PFSK-1 (cell line): ENCODE data around the gene KIAA0825.

Experiments
- POLR2AphosphoS5 ChIP-seq: IDR thresholded peaks from 2 replicates; pipeline ENCODE4 v1.6.1; 2012; ENCODE audit warnings: low read depth, mild to moderate bottlenecking, control low read depth, low read length, moderate library complexity
- TAF1 ChIP-seq: IDR thresholded peaks from 2 replicates; pipeline ENCODE4 v1.6.1; 2012; ENCODE audit warnings: low read length, control low read depth, borderline replicate concordance; ENCODE audit not compliant: insufficient read depth
- TF ChIP-seq, protein P1 (sequence below), 2 experiments: IDR thresholded peaks; 2 replicates each; pipeline versions ENCODE4 v1.6.1 to v1.8.0; 2011 to 2012; ENCODE audit warnings: low read depth in 2 of 2, low read length in 2 of 2, control low read depth in 1 of 2, inconsistent platforms in 1 of 2, mild to moderate bottlenecking in 1 of 2, moderate library complexity in 1 of 2; ENCODE audit not compliant: insufficient read depth in 1 of 2

DNA sequence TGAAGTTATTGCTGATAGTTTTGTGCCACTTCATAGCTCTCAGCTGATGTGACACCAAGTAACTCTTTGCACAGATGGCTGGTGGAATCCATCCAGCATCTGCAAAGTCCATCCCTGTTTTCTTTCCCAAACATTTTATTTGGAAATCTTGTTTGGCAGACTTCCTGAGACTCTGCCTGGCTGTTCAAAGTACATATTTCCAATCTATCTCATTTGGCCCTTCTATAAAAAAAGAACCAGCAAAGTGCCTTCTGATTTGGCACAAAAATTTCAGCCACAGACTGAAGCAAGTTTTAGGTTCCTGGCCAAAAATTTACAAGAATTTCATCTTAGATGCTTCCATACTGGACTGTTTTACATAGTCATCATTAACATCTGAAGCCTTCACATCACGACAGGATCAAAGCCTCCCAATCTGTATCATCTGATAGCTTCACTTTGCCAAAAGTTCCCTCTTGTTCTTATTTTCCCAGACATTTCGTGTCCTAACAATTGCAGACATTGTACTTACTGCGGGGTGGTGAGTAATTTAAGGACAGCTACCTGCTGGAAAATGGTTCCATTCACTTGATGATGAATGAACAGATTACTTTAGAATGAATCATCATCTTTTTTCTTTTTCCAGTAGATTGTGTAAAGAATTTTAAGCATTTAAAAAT is 377.3 kb downstream of the KIAA0825 start:
- TF ChIP-seq POLR2AphosphoS5 (no peak), TAF1 (no peak)
- TF ChIP-seq, protein P1, sequence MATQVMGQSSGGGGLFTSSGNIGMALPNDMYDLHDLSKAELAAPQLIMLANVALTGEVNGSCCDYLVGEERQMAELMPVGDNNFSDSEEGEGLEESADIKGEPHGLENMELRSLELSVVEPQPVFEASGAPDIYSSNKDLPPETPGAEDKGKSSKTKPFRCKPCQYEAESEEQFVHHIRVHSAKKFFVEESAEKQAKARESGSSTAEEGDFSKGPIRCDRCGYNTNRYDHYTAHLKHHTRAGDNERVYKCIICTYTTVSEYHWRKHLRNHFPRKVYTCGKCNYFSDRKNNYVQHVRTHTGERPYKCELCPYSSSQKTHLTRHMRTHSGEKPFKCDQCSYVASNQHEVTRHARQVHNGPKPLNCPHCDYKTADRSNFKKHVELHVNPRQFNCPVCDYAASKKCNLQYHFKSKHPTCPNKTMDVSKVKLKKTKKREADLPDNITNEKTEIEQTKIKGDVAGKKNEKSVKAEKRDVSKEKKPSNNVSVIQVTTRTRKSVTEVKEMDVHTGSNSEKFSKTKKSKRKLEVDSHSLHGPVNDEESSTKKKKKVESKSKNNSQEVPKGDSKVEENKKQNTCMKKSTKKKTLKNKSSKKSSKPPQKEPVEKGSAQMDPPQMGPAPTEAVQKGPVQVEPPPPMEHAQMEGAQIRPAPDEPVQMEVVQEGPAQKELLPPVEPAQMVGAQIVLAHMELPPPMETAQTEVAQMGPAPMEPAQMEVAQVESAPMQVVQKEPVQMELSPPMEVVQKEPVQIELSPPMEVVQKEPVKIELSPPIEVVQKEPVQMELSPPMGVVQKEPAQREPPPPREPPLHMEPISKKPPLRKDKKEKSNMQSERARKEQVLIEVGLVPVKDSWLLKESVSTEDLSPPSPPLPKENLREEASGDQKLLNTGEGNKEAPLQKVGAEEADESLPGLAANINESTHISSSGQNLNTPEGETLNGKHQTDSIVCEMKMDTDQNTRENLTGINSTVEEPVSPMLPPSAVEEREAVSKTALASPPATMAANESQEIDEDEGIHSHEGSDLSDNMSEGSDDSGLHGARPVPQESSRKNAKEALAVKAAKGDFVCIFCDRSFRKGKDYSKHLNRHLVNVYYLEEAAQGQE (IDR thresholded peaks at IDR 0.05; ENCODE audit: insufficient read depth in 1 of 2, low read depth in 2 of 2, low read length in 2 of 2), result no peak
